GM12872 (cell line): ENCODE data around the gene TCTA.

Experiments
- CTCF ChIP-seq: IDR thresholded peaks from 3 replicates; pipeline ENCODE4 v1.5.1; 2011; ENCODE audit warnings: low read depth, mild to moderate bottlenecking, low read length, moderate library complexity; ENCODE audit not compliant: insufficient read depth

The TCTA gene

GRCh38 chr3:49403891-49404290 is 8.3 kb upstream of the TCTA start:
- no peak for TF ChIP-seq CTCF

GRCh38 chr3:49406571-49407565 is 5.4 kb upstream of the TCTA start:
- TF ChIP-seq CTCF, result no peak

GRCh38 chr3:49410066-49410845 is 2.0 kb upstream of the TCTA start:
- TF ChIP-seq CTCF, result no peak

- no peak for TF ChIP-seq CTCF
Measured at GRCh38 chr3:49410846-49411534, 1.2 kb upstream of the TCTA start.

GRCh38 chr3:49411535-49411967 is 672 bp upstream of the TCTA start:
- no peak for TF ChIP-seq CTCF

- TF ChIP-seq CTCF, result no peak
Measured at GRCh38 chr3:49412632-49413337, 562 bp downstream of the TCTA start.

GRCh38 chr3:49413338-49413734 is 1.1 kb downstream of the TCTA start:
- TF ChIP-seq CTCF, result no peak
